IMR-90 (cell line): ENCODE data around the gene PPM1H. TPM values are rescaled to one million over a fixed set of nuclear protein-coding genes. Genes with fewer than 3 reads are reported as not detected.
A peak's percentile ranks its signal among the peaks of the same experiment; 100 is the strongest.

Experiments
- ATAC-seq: fragments of 200-7000 bp; cut with Tn5 transposase; 2 replicates; pipeline ENCODE4 v1.9.1; 2020; ENCODE audit warnings: low read depth, mild to moderate bottlenecking, moderate library complexity
- BruUV-seq: library from RNA; stranded (reverse); fragments of 400-500 nt; replicated peaks from 2 replicates; lab custom pipeline; 2021; lab: Mats Ljungman, UMichigan
- CTCF ChIA-PET: fragments of 300-600 bp; formaldehyde crosslinking; extraction: SDS; loops from one replicate; lab custom pipeline; 2021; ENCODE audit warnings: antibody characterized with exemption; lab: Yijun Ruan, JAX
- POLR2A ChIA-PET: fragments of 300-600 bp; sonication (Branson Sonifier 250); formaldehyde crosslinking; loops from one replicate; lab custom pipeline; 2022; ENCODE audit warnings: antibody characterized with exemption; ENCODE audit not compliant: unreplicated experiment; lab: Charles Lee
- DNase-seq: peaks from one replicate; pipeline ENCODE4 v3.0.0; 2013
- H2AFZ ChIP-seq: replicated peaks from 2 replicates; pipeline ENCODE3; 2013; ENCODE audit warnings: low read length, mild to moderate bottlenecking; ENCODE audit not compliant: poor library complexity
- H2AK5ac ChIP-seq: 2 replicates; pipeline ENCODE4 v1.6.1; 2013; ENCODE audit warnings: low read depth, low read length, inconsistent platforms
- H2AK9ac ChIP-seq: replicated peaks from 2 replicates; pipeline ENCODE3; 2013; ENCODE audit warnings: mild to moderate bottlenecking, low read depth, low read length, moderate library complexity; ENCODE audit not compliant: poor library complexity
- H2BK120ac ChIP-seq: 2 replicates; pipeline ENCODE4 v1.6.1; 2013; ENCODE audit warnings: low read depth, low read length, inconsistent platforms
- H2BK15ac ChIP-seq: 3 replicates; pipeline ENCODE4 v1.6.1; 2013; ENCODE audit warnings: low read depth, low read length, inconsistent platforms
- H2BK20ac ChIP-seq: 2 replicates; pipeline ENCODE4 v1.6.1; 2013; ENCODE audit warnings: low read depth, mild to moderate bottlenecking, inconsistent platforms, low read length, moderate library complexity
- H2BK5ac ChIP-seq: 2 replicates; pipeline ENCODE4 v1.6.1; 2013; ENCODE audit warnings: mild to moderate bottlenecking, low read depth, low read length, inconsistent platforms; ENCODE audit not compliant: poor library complexity, severe bottlenecking
- H3K14ac ChIP-seq: replicated peaks from 2 replicates; pipeline ENCODE4 v1.6.1; 2013; ENCODE audit warnings: low read depth, low read length, inconsistent platforms
- H3K18ac ChIP-seq: 2 replicates; pipeline ENCODE4 v1.6.1; 2013; ENCODE audit warnings: low read depth, low read length, control low read depth
- H3K23ac ChIP-seq: 2 replicates; pipeline ENCODE4 v1.6.1; 2013; ENCODE audit warnings: low read depth, low read length, inconsistent platforms
- H3K27ac ChIP-seq: 2 replicates; pipeline ENCODE4 v1.5.1; 2013; ENCODE audit warnings: mild to moderate bottlenecking, control low read depth, low read length; ENCODE audit not compliant: insufficient read depth
- H3K27me3 ChIP-seq: 2 replicates; pipeline ENCODE4 v1.6.1; 2013; ENCODE audit warnings: low read length; ENCODE audit not compliant: control insufficient read depth, insufficient read depth
- H3K36me3 ChIP-seq: 2 replicates; pipeline ENCODE4 v1.6.1; 2013; ENCODE audit warnings: low read length, mixed read lengths; ENCODE audit not compliant: control insufficient read depth, insufficient read depth
- H3K4ac ChIP-seq: 2 replicates; pipeline ENCODE4 v1.6.1; 2013; ENCODE audit warnings: low read depth, low read length, inconsistent platforms
- H3K4me1 ChIP-seq: 2 replicates; pipeline ENCODE4 v1.6.1; 2013; ENCODE audit warnings: low read length, mixed read lengths; ENCODE audit not compliant: control insufficient read depth, insufficient read depth
- H3K4me2 ChIP-seq: 2 replicates; pipeline ENCODE4 v1.6.1; 2013; ENCODE audit warnings: low read depth, mild to moderate bottlenecking, control low read depth, low read length, moderate library complexity
- H3K4me3 ChIP-seq: 2 replicates; pipeline ENCODE4 v1.5.1; 2013; ENCODE audit warnings: low read depth, mild to moderate bottlenecking, control low read depth, low read length, moderate library complexity; ENCODE audit not compliant: insufficient read depth
- H3K56ac ChIP-seq: 2 replicates; pipeline ENCODE4 v1.6.1; 2013; ENCODE audit warnings: low read length, inconsistent platforms; ENCODE audit not compliant: insufficient read depth; ENCODE audit errors: extremely low read depth
- H3K79me1 ChIP-seq, 2 experiments: 2 replicates each; pipeline ENCODE4 v1.6.1; 2013; ENCODE audit warnings: low read length in 2 of 2, inconsistent platforms in 1 of 2, low read depth in 1 of 2
- H3K9ac ChIP-seq: 2 replicates; pipeline ENCODE4 v1.6.1; 2013; ENCODE audit warnings: low read depth, low read length, control low read depth
- H3K9me1 ChIP-seq: 2 replicates; pipeline ENCODE4 v1.6.1; 2013; ENCODE audit warnings: low read length, inconsistent platforms; ENCODE audit not compliant: insufficient read depth
- H3K9me3 ChIP-seq: 2 replicates; pipeline ENCODE4 v1.6.1; 2013; ENCODE audit warnings: low read length; ENCODE audit not compliant: control insufficient read depth, insufficient read depth
- H4K20me1 ChIP-seq: 2 replicates; pipeline ENCODE4 v1.6.1; 2013; ENCODE audit warnings: low read length, inconsistent platforms; ENCODE audit not compliant: insufficient read depth
- H4K5ac ChIP-seq: 2 replicates; pipeline ENCODE4 v1.6.1; 2013; ENCODE audit warnings: mild to moderate bottlenecking, low read depth, low read length, control low read depth
- H4K8ac ChIP-seq, 2 experiments: 2 replicates each; pipeline ENCODE4 v1.6.1; 2013; ENCODE audit warnings: low read depth in 2 of 2, low read length in 2 of 2, control low read depth in 1 of 2, inconsistent platforms in 1 of 2
- H4K91ac ChIP-seq: 2 replicates; pipeline ENCODE4 v1.6.1; 2013; ENCODE audit warnings: low read depth, low read length, inconsistent platforms; ENCODE audit not compliant: insufficient read depth
- BHLHE40 ChIP-seq: fragments of 150-350 bp; IDR thresholded peaks from 2 replicates; pipeline ENCODE4 v1.6.1; 2016; ENCODE audit warnings: mild to moderate bottlenecking, low read depth, low read length
- ELK1 ChIP-seq: fragments of 150-350 bp; IDR thresholded peaks from 2 replicates; pipeline ENCODE4 v1.6.1; 2016; ENCODE audit warnings: low read depth, mild to moderate bottlenecking, low read length, moderate library complexity, borderline replicate concordance
- RAD21 ChIP-seq: IDR thresholded peaks from 2 replicates; pipeline ENCODE4 v1.6.1; 2012; ENCODE audit warnings: low read length, improper control_type of control experiment
- WGBS, 2 experiments: methylation state at CpG; one replicate each; pipeline versions ENCODE4 v1.1.5 to v1.1.7; 2013; ENCODE audit warnings: missing lambda C conversion rate in 2 of 2; ENCODE audit not compliant: insufficient read length in 1 of 2; ENCODE audit errors: extremely low coverage in 2 of 2; 5-methylcytosine and 5-hydroxymethylcytosine counted together
- dilution Hi-C: fragments of 300-500 bp; cut with HindIII; formaldehyde crosslinking; loops from one replicate; pipeline ENCODE4 v1.14.3; 2018; ENCODE audit warnings: low sequenced_read_pairs; ENCODE audit not compliant: unreplicated experiment
- in situ Hi-C: fragments of 300-500 bp; cut with MboI; formaldehyde crosslinking; loops from 3 replicates; pipeline ENCODE4 v1.14.3; 2019; ENCODE audit warnings: low sequenced_read_pairs, inconsistent platforms, mixed read lengths
- intact Hi-C: fragments of 100-400 bp; cut with micrococcal nuclease; formaldehyde crosslinking; loops from 2 replicates; pipeline ENCODE4 v1.10.0; 2022
- polyA plus RNA-seq, 3 experiments: library from polyadenylated mRNA; depleted of rRNA; stranded (reverse); fragments of >200 nt; gene quantifications; 2 replicates each; pipeline ENCODE4 v1.2.3, GENCODE V29; 2012; ENCODE audit warnings: low replicate concordance in 1 of 3
- total RNA-seq: library from RNA; depleted of rRNA; stranded (reverse); fragments of >200 nt; gene quantifications from 2 replicates; pipeline ENCODE4 v1.2.3, GENCODE V29; 2012

Gene PPM1H
- total and polyA plus RNA-seq, 2 of the 4 experiments (the other 2 are of a cell fraction), result 0.14 to 0.18 TPM

GRCh38 chr12:62767496-62767895 is 167.5 kb downstream of the PPM1H start:
- H2AK9ac ChIP-seq, result no peak overlapping the region
- no peak overlapping the region for H4K8ac ChIP-seq
- ATAC-seq (no peak), DNase-seq (peak; percentile 37)
- ChIA-PET POLR2A (no interaction called here), CTCF (no interaction called here)
- no peak overlapping the region for H3K23ac ChIP-seq
- no peak overlapping the region for H4K91ac ChIP-seq
- no peak overlapping the region for H2AFZ ChIP-seq
- H3K27ac ChIP-seq, result no peak overlapping the region
- H3K9me1 ChIP-seq, result no peaks in the 10 kb centered on the region; the same call in 1 of the 2 replicates
- no TSS peak for BruUV-seq
- H2BK120ac ChIP-seq, result no peak overlapping the region
- TF ChIP-seq BHLHE40 (no peak), RAD21 (no peak), ELK1 (no peak)
- no peak overlapping the region for H3K56ac ChIP-seq
- H3K18ac ChIP-seq, result no peak overlapping the region
- no peak overlapping the region for H3K4me2 ChIP-seq
- 83% methylated on average over 1 of the region's 5 CpGs; no CpG with 5 or more reads in 1 of the 2 experiments for WGBS, 2 experiments
- H3K36me3 ChIP-seq, result no peaks in the 10 kb centered on the region
- no peak overlapping the region for H3K14ac ChIP-seq
- H3K4me3 ChIP-seq, result no peak overlapping the region
- in situ Hi-C loops, result no loop called here
- no peaks in the 10 kb centered on the region for H3K4me1 ChIP-seq
- no peak overlapping the region for H3K4ac ChIP-seq
- H2AK5ac ChIP-seq, result no peak overlapping the region
- intact Hi-C loops, result no loop called here
- dilution Hi-C loops, result no loop called here
- H2BK20ac ChIP-seq, result no peak overlapping the region
- no peaks in the 10 kb centered on the region for H3K9me3 ChIP-seq
- no peak overlapping the region for H3K9ac ChIP-seq
- no peaks in the 10 kb centered on the region for H3K79me1 ChIP-seq
- H4K5ac ChIP-seq, result no peak overlapping the region
- H3K27me3 ChIP-seq, result peaks cover 54% of the 10 kb centered on the region
- H4K20me1 ChIP-seq, result no peaks in the 10 kb centered on the region
- H2BK5ac ChIP-seq, result no peak overlapping the region
- no peak overlapping the region for H2BK15ac ChIP-seq
